Stimulated activated naive CD8-positive, alpha-beta T cell treated with anti-CD3 and anti-CD28 coated beads, Interleukin-15, Interleukin-2, amounts not matched to agents 100 ng/mL and 50 ng/mL, for 24 hours (primary cell): ENCODE data around the gene ITCH.
A peak's percentile ranks its signal among the peaks of the same experiment; 100 is the strongest.
"Not testable (repeated sequence)": the region's sequence is repeated elsewhere in the genome, so short reads cannot be mapped to it uniquely, and the experiment has no call there.

ENCODE experiments used
- H3K27ac Mint-ChIP-seq: one replicate; pipeline ENCODE4 v1.8.0; 2021; ENCODE audit warnings: mild to moderate bottlenecking, mixed read lengths
- H3K27me3 Mint-ChIP-seq: one replicate; pipeline ENCODE4 v1.8.0; 2021; ENCODE audit warnings: mixed read lengths
- H3K36me3 Mint-ChIP-seq: one replicate; pipeline ENCODE4 v1.8.0; 2021; ENCODE audit warnings: low read depth, mixed read lengths
- H3K4me1 Mint-ChIP-seq: one replicate; pipeline ENCODE4 v1.8.0; 2021; ENCODE audit warnings: low read depth, mixed read lengths
- H3K4me3 Mint-ChIP-seq: one replicate; pipeline ENCODE4 v1.8.0; 2021; ENCODE audit warnings: mild to moderate bottlenecking, mixed read lengths
- H3K9me3 Mint-ChIP-seq: one replicate; pipeline ENCODE4 v1.8.0; 2021; ENCODE audit warnings: mixed read lengths

The ITCH gene

DNA sequence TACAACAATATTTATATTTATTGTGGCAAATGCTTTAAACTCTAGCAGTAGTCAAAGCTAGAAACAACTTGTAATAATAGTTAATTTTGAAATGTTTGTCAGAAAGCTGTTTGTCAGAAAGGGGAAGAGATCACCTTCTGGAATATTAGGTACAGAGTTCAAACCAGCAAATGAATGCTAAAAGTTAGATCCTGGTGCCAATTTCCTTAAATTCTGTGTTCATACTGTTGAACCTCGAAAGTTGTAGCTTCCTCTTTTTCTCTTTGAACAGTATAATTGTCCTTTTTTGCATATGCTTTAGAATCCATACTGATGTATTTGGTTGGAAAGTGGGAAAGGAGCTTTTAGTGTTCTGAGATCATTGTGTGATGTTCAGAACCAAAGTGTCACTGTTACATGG lies 22.4 kb downstream of the ITCH start:
- Mint-ChIP-seq H3K4me3 (no peak overlapping the region), H3K9me3 (no peaks in the 10 kb centered on the region), H3K27me3 (no peaks in the 10 kb centered on the region), H3K4me1 (peaks cover 39% of the 10 kb centered on the region), H3K36me3 (peaks cover 20% of the 10 kb centered on the region), H3K27ac (no peak overlapping the region)

DNA sequence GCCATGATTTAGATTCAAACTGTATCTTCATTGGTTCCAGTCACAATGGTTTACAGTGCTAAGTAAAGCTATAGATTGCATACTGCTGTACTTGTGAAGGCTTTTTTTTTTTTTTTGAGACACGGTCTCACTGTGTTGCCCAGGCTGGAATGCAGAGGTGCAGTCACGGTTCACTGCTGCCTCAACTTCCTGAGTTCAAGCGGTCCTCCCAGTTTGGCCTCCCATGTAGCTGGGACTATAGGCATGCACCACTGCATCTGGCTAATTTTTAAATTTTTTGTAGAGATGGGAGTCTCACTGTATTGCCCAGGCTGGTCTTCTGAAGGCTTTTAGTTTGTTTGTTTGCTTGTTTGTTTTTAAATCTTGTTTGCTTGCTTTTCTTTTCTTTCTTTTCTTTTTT lies 24.9 kb downstream of the ITCH start:
- H3K27ac Mint-ChIP-seq = no peak overlapping the region

DNA sequence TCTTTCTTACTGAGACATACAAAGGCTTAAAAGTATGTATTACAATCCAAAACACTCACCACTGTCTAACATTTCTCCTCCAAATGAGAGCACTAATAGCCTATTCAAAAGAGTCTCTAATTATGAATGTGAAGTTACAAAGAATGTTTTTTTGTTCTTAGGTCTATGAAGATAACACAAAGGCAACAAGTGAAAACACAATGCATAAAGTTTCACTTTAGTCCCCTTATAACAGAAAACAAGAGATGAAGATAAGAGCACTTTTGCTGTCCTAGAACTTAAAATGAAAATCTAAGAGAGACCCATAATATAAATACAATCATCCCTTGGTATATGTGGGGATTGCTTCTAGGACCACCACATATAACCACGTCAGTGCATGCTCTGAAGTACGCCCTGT lies 25.6 kb downstream of the ITCH start:
- H3K36me3 Mint-ChIP-seq = peaks cover 37% of the 10 kb centered on the region
- peaks cover 38% of the 10 kb centered on the region for H3K4me1 Mint-ChIP-seq
- no peaks in the 10 kb centered on the region for H3K27me3 Mint-ChIP-seq
- no peak overlapping the region for H3K4me3 Mint-ChIP-seq
- H3K9me3 Mint-ChIP-seq = no peaks in the 10 kb centered on the region
- H3K27ac Mint-ChIP-seq = no peak overlapping the region

More for the DNA sequence above, 24.9 kb downstream of the ITCH start:
- Mint-ChIP-seq H3K27me3 (no peaks in the 10 kb centered on the region), H3K36me3 (peaks cover 30% of the 10 kb centered on the region), H3K4me1 (peaks cover 38% of the 10 kb centered on the region), H3K4me3 (no peak overlapping the region), H3K9me3 (no peaks in the 10 kb centered on the region)

DNA sequence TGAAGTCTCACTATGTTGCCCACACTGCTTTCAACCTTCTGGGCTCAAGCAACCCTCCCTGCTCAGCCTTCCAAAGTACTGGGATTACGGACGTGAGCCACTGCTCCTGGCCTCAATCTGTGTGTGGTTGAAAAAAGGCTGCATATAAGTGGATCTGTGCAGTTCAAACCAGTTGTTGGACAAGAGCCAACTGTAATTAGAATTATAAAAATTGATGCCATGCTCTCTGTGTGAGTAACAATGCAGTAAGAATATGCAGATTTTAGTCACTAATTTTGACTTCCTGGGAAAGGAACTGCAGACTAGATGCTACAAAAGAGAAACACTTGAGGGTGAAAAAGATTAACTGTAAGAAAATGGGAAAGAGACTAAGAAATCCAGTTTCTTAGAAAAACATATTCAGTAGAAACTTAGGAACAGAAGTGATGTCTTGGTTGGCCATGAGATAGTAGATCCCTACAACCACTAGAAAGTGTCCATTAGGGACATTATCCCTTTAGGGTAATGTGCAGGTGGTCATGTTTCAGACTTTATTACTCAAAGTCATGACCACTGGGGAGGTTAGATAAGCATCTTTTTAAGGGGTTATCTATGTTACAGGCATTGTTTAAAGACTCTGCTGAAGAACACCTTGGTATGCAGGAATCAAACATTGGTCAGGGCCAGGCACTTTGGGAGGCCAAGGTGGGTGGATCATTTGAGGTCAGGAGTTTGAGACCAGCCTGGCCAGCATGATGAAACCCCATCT lies 26.3 kb downstream of the ITCH start:
- Mint-ChIP-seq H3K4me1 (peaks cover 38% of the 10 kb centered on the region), H3K27me3 (no peaks in the 10 kb centered on the region), H3K9me3 (no peaks in the 10 kb centered on the region), H3K4me3 (no peak overlapping the region), H3K27ac (no peak overlapping the region), H3K36me3 (peaks cover 40% of the 10 kb centered on the region)

DNA sequence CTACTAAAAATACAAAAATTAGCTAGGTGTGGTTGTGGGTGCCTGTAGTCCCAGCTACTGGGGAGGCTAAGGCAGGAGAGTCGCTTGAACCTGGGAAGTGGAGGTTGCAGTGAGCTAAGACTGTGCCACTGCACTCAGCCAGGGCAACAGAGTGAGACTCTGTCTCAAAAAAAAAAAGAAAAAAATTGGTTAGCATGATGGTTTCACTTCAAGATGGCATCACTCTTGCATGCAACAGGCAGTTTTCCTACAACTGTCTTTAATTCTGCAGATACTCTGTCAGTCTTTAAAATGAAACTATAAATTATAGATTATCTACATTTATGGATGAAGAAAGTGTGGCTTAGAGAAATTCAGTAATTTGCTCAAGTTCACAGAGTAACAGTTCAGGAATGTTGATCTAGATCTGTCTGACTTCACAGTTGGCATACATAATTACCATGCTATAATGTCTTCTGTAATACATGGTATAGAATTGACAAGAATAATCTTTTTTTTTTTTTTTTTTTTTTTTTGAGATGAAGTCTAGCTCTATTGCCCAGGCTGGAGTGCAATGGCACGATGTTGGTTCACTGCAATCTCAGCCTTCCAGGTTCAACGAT lies 27.0 kb downstream of the ITCH start:
- Mint-ChIP-seq H3K36me3 (peaks cover 40% of the 10 kb centered on the region), H3K9me3 (no peaks in the 10 kb centered on the region), H3K4me1 (peaks cover 38% of the 10 kb centered on the region), H3K27ac (no peak overlapping the region), H3K27me3 (no peaks in the 10 kb centered on the region), H3K4me3 (no peak overlapping the region)

DNA sequence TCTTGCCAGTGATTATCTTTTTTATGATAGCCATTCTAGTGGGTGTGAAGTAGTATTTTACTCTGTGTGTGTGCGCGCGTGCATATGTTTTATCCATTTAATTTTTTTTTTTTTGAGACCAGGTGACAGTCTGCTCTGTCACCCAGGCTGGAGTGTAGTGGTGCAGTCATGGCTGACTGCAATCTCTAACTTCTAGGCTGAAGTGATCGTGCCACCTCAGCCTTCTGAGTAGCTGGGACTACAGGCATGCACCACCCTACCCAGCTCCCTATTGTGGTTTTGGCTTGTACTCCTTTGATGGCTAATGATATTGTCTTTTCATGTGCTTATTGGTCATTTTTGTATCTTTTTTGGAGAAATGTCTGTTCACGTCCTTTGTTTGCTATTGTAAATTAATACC lies 33.3 kb downstream of the ITCH start:
- H3K27me3 Mint-ChIP-seq = no peaks in the 10 kb centered on the region
- no peak overlapping the region for H3K27ac Mint-ChIP-seq
- peaks cover 17% of the 10 kb centered on the region for H3K4me1 Mint-ChIP-seq
- H3K9me3 Mint-ChIP-seq = no peaks in the 10 kb centered on the region
- peaks cover 56% of the 10 kb centered on the region for H3K36me3 Mint-ChIP-seq
- H3K4me3 Mint-ChIP-seq = no peak overlapping the region

DNA sequence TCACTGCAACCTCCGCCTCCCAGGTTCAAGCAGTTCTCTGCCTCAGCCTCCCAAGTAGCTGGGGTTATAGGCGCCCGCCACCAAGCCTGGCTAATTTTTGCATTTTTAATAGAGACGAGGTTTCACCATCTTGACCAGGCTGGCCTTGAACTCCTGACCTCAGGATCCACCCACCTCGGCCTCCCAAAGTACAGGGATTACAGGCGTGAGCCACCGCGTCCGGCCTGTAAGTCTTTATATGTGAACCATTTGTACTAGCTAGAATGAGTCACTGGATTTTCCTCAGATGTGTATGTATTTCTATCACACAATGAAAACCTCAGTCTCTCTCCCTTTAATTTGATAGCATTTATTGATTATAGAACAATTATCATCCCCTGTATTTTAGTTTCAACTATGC lies 34.0 kb downstream of the ITCH start:
- Mint-ChIP-seq H3K4me1 (peaks cover 22% of the 10 kb centered on the region), H3K27ac (no peak overlapping the region)

DNA sequence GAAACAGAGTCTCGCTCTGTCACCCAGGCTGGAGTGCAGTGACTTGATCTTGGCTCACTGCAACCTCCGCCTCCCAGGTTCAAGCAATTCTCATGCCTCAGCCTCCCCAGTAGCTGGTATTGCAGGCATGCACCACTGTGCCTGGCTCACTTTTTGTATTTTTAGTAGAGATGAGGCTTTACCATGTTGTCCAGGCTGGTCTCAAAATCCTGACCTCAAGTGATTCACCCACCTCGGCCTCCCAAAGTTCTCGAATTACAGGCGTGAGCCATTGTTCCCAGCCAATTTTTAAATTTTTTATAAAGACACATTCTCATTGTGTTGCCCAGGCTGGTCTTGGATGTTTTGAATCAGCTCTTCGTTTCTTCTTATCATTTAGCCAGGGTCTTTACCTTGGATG lies 37.7 kb downstream of the ITCH start:
- H3K36me3 Mint-ChIP-seq = peaks cover 31% of the 10 kb centered on the region
- not testable (repeated sequence) for H3K27ac Mint-ChIP-seq, H3K4me3 Mint-ChIP-seq, H3K9me3 Mint-ChIP-seq, H3K27me3 Mint-ChIP-seq
- H3K4me1 Mint-ChIP-seq = peaks cover 51% of the 10 kb centered on the region

More for the DNA sequence above, 34.0 kb downstream of the ITCH start:
- Mint-ChIP-seq H3K4me3 (no peak overlapping the region), H3K9me3 (no peaks in the 10 kb centered on the region), H3K27me3 (no peaks in the 10 kb centered on the region), H3K36me3 (peaks cover 53% of the 10 kb centered on the region)

DNA sequence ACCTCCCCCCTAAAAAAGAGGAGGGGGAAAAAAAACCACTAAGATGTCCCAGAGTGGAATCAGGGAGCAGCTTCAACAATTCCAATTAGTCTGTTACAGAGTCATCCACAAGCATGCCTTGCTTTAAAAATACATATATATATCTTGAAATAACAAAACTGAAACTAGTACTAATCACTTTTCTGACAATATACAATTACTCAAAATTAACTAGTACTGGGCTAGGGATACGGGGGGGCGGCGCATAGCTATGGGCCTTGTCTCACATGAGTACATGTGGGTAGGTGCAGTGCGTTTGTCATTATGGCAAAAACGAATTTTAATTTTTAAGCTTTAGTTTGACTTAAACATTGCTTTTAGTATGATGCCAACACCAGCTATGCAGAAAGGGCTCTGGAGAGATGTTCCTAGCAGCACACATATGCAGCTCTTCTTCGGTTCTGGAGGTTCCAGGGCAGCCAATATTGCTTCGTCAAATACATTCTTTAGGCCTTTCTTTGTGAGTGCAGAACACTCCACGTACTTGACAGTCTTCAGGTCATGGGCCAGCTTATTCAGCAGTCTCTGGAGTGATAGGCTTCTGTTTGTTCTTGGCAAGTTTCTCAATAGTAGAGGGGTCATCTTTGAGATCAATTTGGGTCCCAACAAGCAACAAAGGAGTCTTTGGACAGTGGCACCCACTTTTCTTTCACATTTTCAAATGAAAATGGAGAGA lies 38.8 kb downstream of the ITCH start:
- H3K4me3 Mint-ChIP-seq = no peak overlapping the region
- no peaks in the 10 kb centered on the region for H3K9me3 Mint-ChIP-seq
- no peak overlapping the region for H3K27ac Mint-ChIP-seq
- no peaks in the 10 kb centered on the region for H3K27me3 Mint-ChIP-seq
- peaks cover 23% of the 10 kb centered on the region for H3K36me3 Mint-ChIP-seq
- peaks cover 51% of the 10 kb centered on the region for H3K4me1 Mint-ChIP-seq

DNA sequence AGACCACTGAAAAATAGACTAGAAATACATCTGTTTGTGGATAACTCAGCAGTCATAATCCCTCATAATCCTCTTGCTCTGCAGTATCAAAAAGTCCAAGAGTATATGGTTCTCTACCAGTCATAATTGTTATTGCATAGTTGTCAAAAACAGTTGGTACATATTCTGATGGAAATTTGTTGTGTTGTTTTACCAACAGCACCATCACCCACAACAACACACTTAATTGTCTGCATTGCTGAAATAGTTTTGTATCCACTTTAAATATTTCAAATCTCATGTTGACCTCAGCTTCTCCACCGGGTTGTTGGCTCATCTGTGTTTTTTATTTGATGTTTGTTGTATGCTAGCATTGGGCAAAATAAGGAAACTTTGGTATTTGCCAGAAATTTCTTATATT lies 39.4 kb downstream of the ITCH start:
- Mint-ChIP-seq H3K27me3 (no peaks in the 10 kb centered on the region), H3K27ac (no peak overlapping the region), H3K36me3 (peaks cover 21% of the 10 kb centered on the region), H3K4me3 (no peak overlapping the region), H3K9me3 (no peaks in the 10 kb centered on the region), H3K4me1 (peaks cover 53% of the 10 kb centered on the region)

DNA sequence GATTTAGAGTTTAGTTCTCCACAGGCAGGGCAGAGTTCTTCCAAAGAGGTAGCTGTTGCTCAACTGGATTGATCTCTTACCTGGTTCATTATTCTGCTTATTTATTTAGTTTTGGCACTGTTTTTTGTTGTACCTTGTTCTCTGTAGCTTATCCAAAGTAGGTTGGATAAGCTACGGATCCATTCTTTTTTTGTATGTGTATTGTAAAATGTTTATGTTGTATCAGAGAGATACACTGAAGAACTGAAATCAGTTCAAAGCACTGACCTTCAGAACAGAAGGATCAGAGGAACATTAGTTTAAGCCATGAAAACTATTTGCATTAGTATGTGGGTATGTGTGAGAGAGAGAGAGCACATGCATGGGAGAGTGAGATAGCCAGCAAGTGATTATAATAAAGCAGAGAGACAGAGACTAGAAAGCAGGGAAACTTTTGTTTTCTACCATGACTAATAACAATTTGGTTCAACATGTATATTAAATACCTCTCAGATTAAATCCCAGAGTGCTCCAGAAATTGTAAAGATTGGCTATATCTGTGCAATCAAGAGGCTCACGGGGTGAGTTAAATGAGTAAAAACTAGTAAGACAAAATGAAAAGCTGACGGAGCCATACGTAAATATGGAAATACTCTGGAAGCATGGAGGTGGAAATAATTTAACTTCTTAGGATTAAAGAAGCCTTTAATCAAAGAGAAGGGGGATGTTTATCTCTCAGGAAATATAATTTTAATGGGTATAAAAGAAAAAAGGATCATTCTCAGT lies 40.2 kb downstream of the ITCH start:
- Mint-ChIP-seq H3K4me1 (peaks cover 57% of the 10 kb centered on the region), H3K9me3 (no peaks in the 10 kb centered on the region), H3K27me3 (no peaks in the 10 kb centered on the region), H3K36me3 (peaks cover 24% of the 10 kb centered on the region), H3K4me3 (no peak overlapping the region), H3K27ac (no peak overlapping the region)

DNA sequence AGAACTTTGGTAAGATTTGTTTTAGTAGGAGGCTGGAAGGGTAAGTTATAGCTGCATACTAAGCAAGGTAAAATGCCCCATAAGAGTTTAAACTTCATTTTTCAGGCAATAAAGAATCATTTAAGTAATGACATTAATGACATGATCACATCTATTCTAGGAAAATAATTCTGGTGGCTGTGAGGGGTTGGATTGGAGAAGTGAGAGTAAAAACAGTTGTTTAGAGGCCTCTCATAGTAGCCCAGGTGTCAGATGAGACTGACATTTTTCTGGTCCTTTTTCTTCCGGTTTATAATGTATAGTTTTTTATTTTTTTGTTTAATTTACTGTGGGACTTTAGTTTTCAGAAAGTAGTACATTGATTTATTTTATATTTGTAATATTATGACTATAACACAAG lies 40.8 kb downstream of the ITCH start:
- Mint-ChIP-seq H3K4me1 (peaks cover 57% of the 10 kb centered on the region), H3K27ac (no peak overlapping the region)

DNA sequence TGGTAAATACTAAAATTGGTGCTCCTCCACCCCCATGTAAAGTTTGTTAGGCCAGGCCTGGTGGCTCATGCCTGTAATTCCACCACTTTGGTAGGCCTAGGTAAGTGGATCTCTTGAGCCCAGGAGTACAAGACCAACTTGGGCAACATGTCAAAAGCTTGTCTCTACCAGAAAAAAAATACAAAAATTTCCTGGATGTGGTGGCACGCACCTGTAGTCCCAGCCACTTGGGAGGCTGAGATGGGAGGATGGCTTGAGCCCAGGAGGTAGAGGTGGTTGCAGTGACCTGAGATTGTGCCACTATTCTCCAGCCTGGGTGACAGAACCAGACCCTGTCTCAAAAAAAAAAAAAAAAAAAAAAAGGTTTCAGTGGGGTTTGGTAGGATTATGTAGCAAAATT lies 41.7 kb downstream of the ITCH start:
- peaks cover 31% of the 10 kb centered on the region for H3K36me3 Mint-ChIP-seq
- H3K4me3 Mint-ChIP-seq = no peak overlapping the region
- peak overlapping the region; percentile 36 for H3K27ac Mint-ChIP-seq
- H3K9me3 Mint-ChIP-seq = no peaks in the 10 kb centered on the region
- no peaks in the 10 kb centered on the region for H3K27me3 Mint-ChIP-seq
- H3K4me1 Mint-ChIP-seq = peaks cover 57% of the 10 kb centered on the region

More for the DNA sequence above, 40.8 kb downstream of the ITCH start:
- H3K4me3 Mint-ChIP-seq = no peak overlapping the region
- H3K27me3 Mint-ChIP-seq = no peaks in the 10 kb centered on the region
- H3K9me3 Mint-ChIP-seq = no peaks in the 10 kb centered on the region
- H3K36me3 Mint-ChIP-seq = peaks cover 26% of the 10 kb centered on the region

DNA sequence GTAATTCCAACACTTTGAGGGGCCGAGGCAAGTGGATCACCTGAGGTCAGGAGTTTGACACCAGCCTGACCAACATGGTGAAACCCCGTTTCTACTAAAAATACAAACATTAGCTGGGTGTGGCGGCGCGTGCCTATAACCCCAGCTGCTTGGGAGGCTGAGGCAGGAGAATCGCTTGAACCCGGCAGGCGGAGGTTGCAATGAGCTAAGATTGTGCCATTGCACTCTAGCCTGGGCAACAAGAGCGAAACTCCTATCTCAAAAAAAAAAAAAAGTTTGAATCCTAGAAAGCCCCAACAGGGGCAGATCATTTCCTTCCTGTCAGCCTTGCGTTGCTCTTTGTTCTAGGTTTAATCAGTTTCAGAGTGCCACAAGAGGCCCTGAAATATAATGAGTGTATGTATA lies 42.2 kb downstream of the ITCH start:
- Mint-ChIP-seq H3K4me3 (peak overlapping the region; percentile 7), H3K36me3 (peaks cover 28% of the 10 kb centered on the region), H3K27ac (peak overlapping the region; percentile 43), H3K4me1 (peaks cover 55% of the 10 kb centered on the region)
- H3K27me3 Mint-ChIP-seq, H3K9me3 Mint-ChIP-seq: not testable (repeated sequence)

DNA sequence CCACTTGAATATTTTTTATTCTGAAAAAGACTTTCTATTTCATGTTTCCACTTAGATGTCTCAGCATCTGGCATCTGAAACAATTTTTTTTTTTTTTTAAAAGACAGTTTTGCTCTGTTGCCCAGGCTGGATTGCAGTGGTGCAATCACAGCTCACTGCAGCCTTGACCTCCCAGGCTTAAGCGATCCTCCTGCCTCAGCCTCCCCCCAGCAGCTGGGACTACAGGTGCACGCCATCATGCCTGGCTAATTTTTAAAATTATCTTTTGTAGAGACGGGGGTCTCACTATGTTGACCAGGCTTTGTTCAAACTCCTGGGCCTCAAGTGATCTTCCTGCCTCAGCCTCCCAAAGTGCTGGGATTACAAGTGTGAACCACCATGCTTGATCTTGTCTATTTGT lies 42.9 kb downstream of the ITCH start:
- not testable (repeated sequence) for H3K9me3 Mint-ChIP-seq, H3K27ac Mint-ChIP-seq, H3K4me3 Mint-ChIP-seq, H3K27me3 Mint-ChIP-seq
- Mint-ChIP-seq H3K36me3 (peaks cover 24% of the 10 kb centered on the region), H3K4me1 (peaks cover 49% of the 10 kb centered on the region)
